H1 (cell line): ENCODE measurements around the gene TSPAN9.

Experiments
- CHD2 ChIP-seq: IDR thresholded peaks from 2 replicates; pipeline ENCODE4 v1.6.1; 2012; ENCODE audit warnings: low read length, improper control_type of control experiment
- CTCF ChIP-seq, 3 experiments: IDR thresholded peaks; 1 replicate in 2 of 3; 2 replicates in 1 of 3; pipeline versions ENCODE4 v1.5.1 to v1.6.1; 2011; ENCODE audit warnings: low read length in 3 of 3, mild to moderate bottlenecking in 3 of 3, inconsistent platforms in 2 of 3, low read depth in 1 of 3, moderate library complexity in 1 of 3; ENCODE audit not compliant: insufficient read depth in 1 of 3; ENCODE audit errors: control extremely low read depth in 1 of 3
- EP300 ChIP-seq, 2 experiments: IDR thresholded peaks; 1 replicate in 1 of 2; 2 replicates in 1 of 2; pipeline ENCODE4 v1.6.1; 2011 to 2012; ENCODE audit warnings: low read depth in 2 of 2, low read length in 2 of 2, mild to moderate bottlenecking in 2 of 2, borderline replicate concordance in 1 of 2, inconsistent platforms in 1 of 2, moderate library complexity in 1 of 2
- HDAC2 ChIP-seq, 2 experiments: fragments of 300-600 bp in 1 of 2; sonication (generic) in 1 of 2; IDR thresholded peaks; 2 replicates each; pipeline ENCODE4 v1.6.1; 2011 to 2012; ENCODE audit warnings: low read depth in 2 of 2, low read length in 2 of 2, mild to moderate bottlenecking in 2 of 2, moderate library complexity in 2 of 2, borderline replicate concordance in 1 of 2, inconsistent platforms in 1 of 2
- KDM1A ChIP-seq: fragments of 200-600, 300-600 bp; sonication (generic); IDR thresholded peaks from 2 replicates; pipeline ENCODE4 v1.7.1; 2016; ENCODE audit warnings: mild to moderate bottlenecking, low read length, borderline replicate concordance
- NRF1 ChIP-seq: IDR thresholded peaks from 2 replicates; pipeline ENCODE4 v1.6.1; 2011; ENCODE audit warnings: mild to moderate bottlenecking, low read depth, low read length, improper control_type of control experiment
- POLR2A ChIP-seq, 2 experiments: IDR thresholded peaks; 1 replicate in 1 of 2; 2 replicates in 1 of 2; pipeline ENCODE4 v1.6.1; 2011; ENCODE audit warnings: low read depth in 2 of 2, low read length in 2 of 2, mild to moderate bottlenecking in 2 of 2; ENCODE audit errors: control extremely low read depth in 1 of 2
- SIN3A ChIP-seq, 2 experiments: IDR thresholded peaks in 1 of 2; conservative IDR thresholded peaks in 1 of 2; 2 replicates each; pipeline ENCODE4 v1.6.1; 2011 to 2012; ENCODE audit warnings: low read length in 2 of 2, improper control_type of control experiment in 1 of 2, low read depth in 1 of 2, mild to moderate bottlenecking in 1 of 2
- TAF1 ChIP-seq: IDR thresholded peaks from 2 replicates; pipeline ENCODE4 v1.6.1; 2011; ENCODE audit warnings: mild to moderate bottlenecking, low read depth, low read length
- TF ChIP-seq, protein P1 (sequence below): IDR thresholded peaks from 2 replicates; pipeline ENCODE4 v1.6.1; 2011; ENCODE audit warnings: low read length, improper control_type of control experiment
- TF ChIP-seq, protein P2 (sequence below): IDR thresholded peaks from 2 replicates; pipeline ENCODE4 v1.6.1; 2011; ENCODE audit warnings: low read depth, mild to moderate bottlenecking, low read length; ENCODE audit not compliant: insufficient read depth
- TF ChIP-seq, protein P3 (sequence below): fragments of 300-600 bp; sonication (generic); IDR thresholded peaks from 2 replicates; pipeline ENCODE4 v1.7.1; 2012; ENCODE audit warnings: low read length, moderate library complexity, mild to moderate bottlenecking, inconsistent platforms; ENCODE audit not compliant: insufficient replicate concordance

GRCh38 chr12:3300833-3301401, 223.7 kb downstream of the TSPAN9 start:
- TF ChIP-seq, protein P1, sequence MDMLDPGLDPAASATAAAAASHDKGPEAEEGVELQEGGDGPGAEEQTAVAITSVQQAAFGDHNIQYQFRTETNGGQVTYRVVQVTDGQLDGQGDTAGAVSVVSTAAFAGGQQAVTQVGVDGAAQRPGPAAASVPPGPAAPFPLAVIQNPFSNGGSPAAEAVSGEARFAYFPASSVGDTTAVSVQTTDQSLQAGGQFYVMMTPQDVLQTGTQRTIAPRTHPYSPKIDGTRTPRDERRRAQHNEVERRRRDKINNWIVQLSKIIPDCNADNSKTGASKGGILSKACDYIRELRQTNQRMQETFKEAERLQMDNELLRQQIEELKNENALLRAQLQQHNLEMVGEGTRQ: no peak
- TF ChIP-seq TAF1 (no peak), CTCF (IDR thresholded peaks at IDR 0.05; ENCODE audit: control extremely low read depth in 1 of 3, insufficient read depth in 1 of 3, low read depth in 1 of 3, low read length in 3 of 3) (no peak), SIN3A (conservative IDR thresholded peaks at IDR 0.05 in 1 of 2, IDR thresholded peaks at IDR 0.05 in 1 of 2; ENCODE audit: low read depth in 1 of 2, low read length in 2 of 2) (no peak), HDAC2 (IDR thresholded peaks at IDR 0.05; ENCODE audit: borderline replicate concordance in 1 of 2, low read depth in 2 of 2, low read length in 2 of 2) (no peak), CHD2 (no peak), NRF1 (no peak), EP300 (IDR thresholded peaks at IDR 0.05; ENCODE audit: borderline replicate concordance in 1 of 2, low read depth in 2 of 2, low read length in 2 of 2) (no peak), POLR2A (IDR thresholded peaks at IDR 0.05; ENCODE audit: control extremely low read depth in 1 of 2, low read depth in 2 of 2, low read length in 2 of 2) (no peak), KDM1A (no peak)
- TF ChIP-seq, protein P2, sequence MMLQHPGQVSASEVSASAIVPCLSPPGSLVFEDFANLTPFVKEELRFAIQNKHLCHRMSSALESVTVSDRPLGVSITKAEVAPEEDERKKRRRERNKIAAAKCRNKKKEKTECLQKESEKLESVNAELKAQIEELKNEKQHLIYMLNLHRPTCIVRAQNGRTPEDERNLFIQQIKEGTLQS: no peak
- TF ChIP-seq, protein P3, sequence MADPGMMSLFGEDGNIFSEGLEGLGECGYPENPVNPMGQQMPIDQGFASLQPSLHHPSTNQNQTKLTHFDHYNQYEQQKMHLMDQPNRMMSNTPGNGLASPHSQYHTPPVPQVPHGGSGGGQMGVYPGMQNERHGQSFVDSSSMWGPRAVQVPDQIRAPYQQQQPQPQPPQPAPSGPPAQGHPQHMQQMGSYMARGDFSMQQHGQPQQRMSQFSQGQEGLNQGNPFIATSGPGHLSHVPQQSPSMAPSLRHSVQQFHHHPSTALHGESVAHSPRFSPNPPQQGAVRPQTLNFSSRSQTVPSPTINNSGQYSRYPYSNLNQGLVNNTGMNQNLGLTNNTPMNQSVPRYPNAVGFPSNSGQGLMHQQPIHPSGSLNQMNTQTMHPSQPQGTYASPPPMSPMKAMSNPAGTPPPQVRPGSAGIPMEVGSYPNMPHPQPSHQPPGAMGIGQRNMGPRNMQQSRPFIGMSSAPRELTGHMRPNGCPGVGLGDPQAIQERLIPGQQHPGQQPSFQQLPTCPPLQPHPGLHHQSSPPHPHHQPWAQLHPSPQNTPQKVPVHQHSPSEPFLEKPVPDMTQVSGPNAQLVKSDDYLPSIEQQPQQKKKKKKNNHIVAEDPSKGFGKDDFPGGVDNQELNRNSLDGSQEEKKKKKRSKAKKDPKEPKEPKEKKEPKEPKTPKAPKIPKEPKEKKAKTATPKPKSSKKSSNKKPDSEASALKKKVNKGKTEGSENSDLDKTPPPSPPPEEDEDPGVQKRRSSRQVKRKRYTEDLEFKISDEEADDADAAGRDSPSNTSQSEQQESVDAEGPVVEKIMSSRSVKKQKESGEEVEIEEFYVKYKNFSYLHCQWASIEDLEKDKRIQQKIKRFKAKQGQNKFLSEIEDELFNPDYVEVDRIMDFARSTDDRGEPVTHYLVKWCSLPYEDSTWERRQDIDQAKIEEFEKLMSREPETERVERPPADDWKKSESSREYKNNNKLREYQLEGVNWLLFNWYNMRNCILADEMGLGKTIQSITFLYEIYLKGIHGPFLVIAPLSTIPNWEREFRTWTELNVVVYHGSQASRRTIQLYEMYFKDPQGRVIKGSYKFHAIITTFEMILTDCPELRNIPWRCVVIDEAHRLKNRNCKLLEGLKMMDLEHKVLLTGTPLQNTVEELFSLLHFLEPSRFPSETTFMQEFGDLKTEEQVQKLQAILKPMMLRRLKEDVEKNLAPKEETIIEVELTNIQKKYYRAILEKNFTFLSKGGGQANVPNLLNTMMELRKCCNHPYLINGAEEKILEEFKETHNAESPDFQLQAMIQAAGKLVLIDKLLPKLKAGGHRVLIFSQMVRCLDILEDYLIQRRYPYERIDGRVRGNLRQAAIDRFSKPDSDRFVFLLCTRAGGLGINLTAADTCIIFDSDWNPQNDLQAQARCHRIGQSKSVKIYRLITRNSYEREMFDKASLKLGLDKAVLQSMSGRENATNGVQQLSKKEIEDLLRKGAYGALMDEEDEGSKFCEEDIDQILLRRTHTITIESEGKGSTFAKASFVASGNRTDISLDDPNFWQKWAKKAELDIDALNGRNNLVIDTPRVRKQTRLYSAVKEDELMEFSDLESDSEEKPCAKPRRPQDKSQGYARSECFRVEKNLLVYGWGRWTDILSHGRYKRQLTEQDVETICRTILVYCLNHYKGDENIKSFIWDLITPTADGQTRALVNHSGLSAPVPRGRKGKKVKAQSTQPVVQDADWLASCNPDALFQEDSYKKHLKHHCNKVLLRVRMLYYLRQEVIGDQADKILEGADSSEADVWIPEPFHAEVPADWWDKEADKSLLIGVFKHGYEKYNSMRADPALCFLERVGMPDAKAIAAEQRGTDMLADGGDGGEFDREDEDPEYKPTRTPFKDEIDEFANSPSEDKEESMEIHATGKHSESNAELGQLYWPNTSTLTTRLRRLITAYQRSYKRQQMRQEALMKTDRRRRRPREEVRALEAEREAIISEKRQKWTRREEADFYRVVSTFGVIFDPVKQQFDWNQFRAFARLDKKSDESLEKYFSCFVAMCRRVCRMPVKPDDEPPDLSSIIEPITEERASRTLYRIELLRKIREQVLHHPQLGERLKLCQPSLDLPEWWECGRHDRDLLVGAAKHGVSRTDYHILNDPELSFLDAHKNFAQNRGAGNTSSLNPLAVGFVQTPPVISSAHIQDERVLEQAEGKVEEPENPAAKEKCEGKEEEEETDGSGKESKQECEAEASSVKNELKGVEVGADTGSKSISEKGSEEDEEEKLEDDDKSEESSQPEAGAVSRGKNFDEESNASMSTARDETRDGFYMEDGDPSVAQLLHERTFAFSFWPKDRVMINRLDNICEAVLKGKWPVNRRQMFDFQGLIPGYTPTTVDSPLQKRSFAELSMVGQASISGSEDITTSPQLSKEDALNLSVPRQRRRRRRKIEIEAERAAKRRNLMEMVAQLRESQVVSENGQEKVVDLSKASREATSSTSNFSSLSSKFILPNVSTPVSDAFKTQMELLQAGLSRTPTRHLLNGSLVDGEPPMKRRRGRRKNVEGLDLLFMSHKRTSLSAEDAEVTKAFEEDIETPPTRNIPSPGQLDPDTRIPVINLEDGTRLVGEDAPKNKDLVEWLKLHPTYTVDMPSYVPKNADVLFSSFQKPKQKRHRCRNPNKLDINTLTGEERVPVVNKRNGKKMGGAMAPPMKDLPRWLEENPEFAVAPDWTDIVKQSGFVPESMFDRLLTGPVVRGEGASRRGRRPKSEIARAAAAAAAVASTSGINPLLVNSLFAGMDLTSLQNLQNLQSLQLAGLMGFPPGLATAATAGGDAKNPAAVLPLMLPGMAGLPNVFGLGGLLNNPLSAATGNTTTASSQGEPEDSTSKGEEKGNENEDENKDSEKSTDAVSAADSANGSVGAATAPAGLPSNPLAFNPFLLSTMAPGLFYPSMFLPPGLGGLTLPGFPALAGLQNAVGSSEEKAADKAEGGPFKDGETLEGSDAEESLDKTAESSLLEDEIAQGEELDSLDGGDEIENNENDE: no peak
